Esophagus squamous epithelium (tissue), 5 donors: ENCODE data around the gene XRCC2. TPM values are rescaled to one million over a fixed set of nuclear protein-coding genes. Genes with fewer than 3 reads are reported as not detected.

Experiments used
- DNase-seq: peaks from one replicate; lab custom pipeline; 2025; lab: John Stamatoyannopoulos, UW
- H3K27ac ChIP-seq, 4 donors: fragments of 200-600 bp; sonication (generic); one replicate each; pipeline ENCODE4 v1.5.1; 2016 to 2019; ENCODE audit warnings: mild to moderate bottlenecking in 1 of 4
- H3K27me3 ChIP-seq, 4 donors: fragments of 200-600 bp; sonication (generic); 1 replicate in 3 of 4; 2 replicates in 1 of 4; pipeline versions ENCODE4 v1.5.1 to v1.6.0; 2017 to 2021; ENCODE audit warnings: antibody characterized with exemption in 1 of 4
- H3K36me3 ChIP-seq, 3 donors: fragments of 200-600 bp; sonication (generic); one replicate each; pipeline ENCODE4 v1.5.1; 2016 to 2019
- H3K4me1 ChIP-seq, 3 donors: fragments of 200-600 bp; sonication (generic); one replicate each; pipeline ENCODE4 v1.5.1; 2017 to 2019
- H3K4me3 ChIP-seq, 4 donors: fragments of 200-600 bp; sonication (generic); 1 replicate in 3 of 4; 2 replicates in 1 of 4; pipeline ENCODE4 v1.5.1; 2016 to 2019; ENCODE audit warnings: mild to moderate bottlenecking in 2 of 4, moderate library complexity in 1 of 4
- H3K9me3 ChIP-seq, 3 donors: fragments of 200-600 bp; sonication (generic); one replicate each; pipeline ENCODE4 v1.5.1; 2016 to 2019
- POLR2A ChIP-seq, 4 donors: fragments of 450-650 bp; IDR thresholded peaks; one replicate each; pipeline ENCODE4 v1.6.1; 2017; ENCODE audit warnings: antibody characterized with exemption in 4 of 4, mild to moderate bottlenecking in 4 of 4, moderate library complexity in 3 of 4
- WGBS, 2 donors: methylation state at CpG; one replicate each; pipeline ENCODE4 v1.1.5; 2018; 5-methylcytosine and 5-hydroxymethylcytosine counted together
- intact Hi-C: fragments of 100-400 bp; cut with DNase I; formaldehyde crosslinking; loops from one replicate; pipeline ENCODE4 v1.15.0; 2022
- total RNA-seq, 4 donors: library from RNA; depleted of rRNA; stranded (reverse); fragments of >200 nt; gene quantifications; one replicate each; pipeline ENCODE4 v1.1.0, GENCODE V29; 2016
- TF ChIP-seq, protein P1 (sequence below), 6 experiments: fragments of 450-650 bp in 4 of 6; fragments of 200-600 bp in 2 of 6; sonication (generic) in 2 of 6; IDR thresholded peaks; one replicate each; pipeline ENCODE4 v1.5.1; 2016 to 2019; ENCODE audit warnings: antibody characterized with exemption in 6 of 6, mild to moderate bottlenecking in 4 of 6, moderate library complexity in 4 of 6
- donor health status: DM: yes; HTN: yes; CAD: no.

Gene XRCC2
- total RNA-seq, 4 donors from 2014 or later: 1.5 to 5.5 (median 1.9) TPM

DNA sequence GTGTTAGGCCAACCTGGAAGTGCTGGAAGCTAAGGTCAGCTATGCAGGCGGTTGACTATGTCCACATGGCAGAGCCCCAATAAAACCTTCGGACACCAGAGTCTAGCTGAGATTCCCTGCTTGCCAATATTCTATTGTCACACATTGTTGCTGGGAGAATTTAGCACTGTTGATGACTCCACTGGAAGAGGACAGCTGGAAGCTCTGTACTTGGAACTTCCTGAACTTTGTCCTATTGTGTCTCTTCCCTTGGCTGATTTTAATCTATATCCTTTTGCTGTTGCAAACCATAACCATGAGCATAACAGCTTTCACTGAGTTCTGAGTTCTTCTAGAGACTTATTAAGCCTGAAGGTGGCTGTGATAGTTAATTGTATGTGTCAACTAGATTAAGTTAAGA lies 12.0 kb downstream of the XRCC2 start:
- DNase-seq: no peak
- H3K36me3 ChIP-seq: no peaks in the 10 kb centered on the region
- intact Hi-C loops: no loop called here
- H3K4me1 ChIP-seq: no peaks in the 10 kb centered on the region
- no peaks in the 10 kb centered on the region for H3K27me3 ChIP-seq
- H3K27ac ChIP-seq: no peak overlapping the region
- H3K4me3 ChIP-seq: no peak overlapping the region
- H3K9me3 ChIP-seq: no peaks in the 10 kb centered on the region
- 89% methylated on average over 2 of the region's 2 CpGs; no CpG with 5 or more reads in 1 of the 2 donors for WGBS, 2 donors
- no peak for TF ChIP-seq POLR2A (IDR thresholded peaks at IDR 0.05)
- TF ChIP-seq, protein P1, sequence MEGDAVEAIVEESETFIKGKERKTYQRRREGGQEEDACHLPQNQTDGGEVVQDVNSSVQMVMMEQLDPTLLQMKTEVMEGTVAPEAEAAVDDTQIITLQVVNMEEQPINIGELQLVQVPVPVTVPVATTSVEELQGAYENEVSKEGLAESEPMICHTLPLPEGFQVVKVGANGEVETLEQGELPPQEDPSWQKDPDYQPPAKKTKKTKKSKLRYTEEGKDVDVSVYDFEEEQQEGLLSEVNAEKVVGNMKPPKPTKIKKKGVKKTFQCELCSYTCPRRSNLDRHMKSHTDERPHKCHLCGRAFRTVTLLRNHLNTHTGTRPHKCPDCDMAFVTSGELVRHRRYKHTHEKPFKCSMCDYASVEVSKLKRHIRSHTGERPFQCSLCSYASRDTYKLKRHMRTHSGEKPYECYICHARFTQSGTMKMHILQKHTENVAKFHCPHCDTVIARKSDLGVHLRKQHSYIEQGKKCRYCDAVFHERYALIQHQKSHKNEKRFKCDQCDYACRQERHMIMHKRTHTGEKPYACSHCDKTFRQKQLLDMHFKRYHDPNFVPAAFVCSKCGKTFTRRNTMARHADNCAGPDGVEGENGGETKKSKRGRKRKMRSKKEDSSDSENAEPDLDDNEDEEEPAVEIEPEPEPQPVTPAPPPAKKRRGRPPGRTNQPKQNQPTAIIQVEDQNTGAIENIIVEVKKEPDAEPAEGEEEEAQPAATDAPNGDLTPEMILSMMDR (IDR thresholded peaks at IDR 0.05): no peak

DNA sequence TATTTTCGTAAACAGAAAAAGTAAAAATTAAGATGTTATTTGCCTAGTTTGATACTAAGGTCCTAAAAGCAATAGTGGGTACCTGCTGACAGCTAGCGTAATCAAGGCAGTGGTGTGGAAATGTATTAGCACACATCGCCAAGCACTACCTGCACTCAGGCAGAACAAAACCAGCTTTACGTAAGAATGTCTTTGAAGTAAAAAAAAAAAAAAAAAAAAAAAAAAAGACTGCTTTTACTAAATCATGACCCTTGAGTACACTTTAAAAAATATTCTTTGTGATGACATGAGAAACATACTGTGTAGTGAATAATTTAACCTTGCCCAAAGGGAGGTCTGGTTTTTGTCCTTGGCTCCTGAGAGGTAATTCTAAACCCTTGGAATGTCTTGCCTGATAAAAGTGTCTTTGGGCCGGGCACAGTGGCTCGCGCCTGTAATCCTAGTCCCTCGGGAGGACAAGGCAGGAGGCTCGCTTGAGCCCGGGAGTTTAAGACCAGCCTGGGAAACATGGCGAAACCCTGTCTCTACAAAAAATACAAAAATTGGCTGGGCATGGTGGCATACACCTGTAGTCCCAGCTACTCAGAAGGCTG lies 12.7 kb downstream of the XRCC2 start:
- Histone ChIP-seq H3K27me3 (no peaks in the 10 kb centered on the region), H3K36me3 (no peaks in the 10 kb centered on the region), H3K9me3 (no peaks in the 10 kb centered on the region), H3K4me3 (no peak overlapping the region), H3K27ac (no peak overlapping the region), H3K4me1 (no peaks in the 10 kb centered on the region)
- no peak for DNase-seq
- TF ChIP-seq, protein P1 (IDR thresholded peaks at IDR 0.05): no peak
- TF ChIP-seq POLR2A (IDR thresholded peaks at IDR 0.05): no peak
- 91 to 95% methylated on average over 5 to 9 of the region's 11 CpGs for WGBS, 2 donors
- intact Hi-C loops: no loop called here

DNA sequence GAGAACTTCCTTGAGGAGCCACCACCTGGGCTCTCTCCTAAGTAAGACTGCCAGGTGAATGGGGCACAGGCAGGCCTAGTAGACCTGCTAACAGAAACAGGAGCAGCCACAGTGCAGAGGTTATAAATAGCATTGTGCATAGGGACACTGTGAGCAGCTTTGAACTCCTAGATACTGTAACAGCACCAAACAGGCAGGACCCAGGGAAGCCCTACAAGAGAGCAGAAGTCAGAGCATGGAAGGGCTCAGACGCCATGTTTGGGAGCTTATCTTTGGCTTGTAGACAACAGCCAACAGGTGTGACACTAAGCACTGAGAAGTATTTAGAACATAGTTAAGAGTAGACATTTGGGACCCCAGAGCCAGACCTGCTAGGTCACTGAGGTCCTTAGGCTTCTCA lies 14.5 kb downstream of the XRCC2 start:
- Histone ChIP-seq H3K36me3 (no peaks in the 10 kb centered on the region), H3K27me3 (no peaks in the 10 kb centered on the region), H3K4me3 (no peak overlapping the region), H3K27ac (no peak overlapping the region), H3K4me1 (no peaks in the 10 kb centered on the region), H3K9me3 (no peaks in the 10 kb centered on the region)
- no peak for DNase-seq
- TF ChIP-seq, protein P1 (IDR thresholded peaks at IDR 0.05): no peak
- TF ChIP-seq POLR2A (IDR thresholded peaks at IDR 0.05): no peak
- intact Hi-C loops: no loop called here
- 92 to 100% methylated on average over 1 of the region's 1 CpG for WGBS, 2 donors

DNA sequence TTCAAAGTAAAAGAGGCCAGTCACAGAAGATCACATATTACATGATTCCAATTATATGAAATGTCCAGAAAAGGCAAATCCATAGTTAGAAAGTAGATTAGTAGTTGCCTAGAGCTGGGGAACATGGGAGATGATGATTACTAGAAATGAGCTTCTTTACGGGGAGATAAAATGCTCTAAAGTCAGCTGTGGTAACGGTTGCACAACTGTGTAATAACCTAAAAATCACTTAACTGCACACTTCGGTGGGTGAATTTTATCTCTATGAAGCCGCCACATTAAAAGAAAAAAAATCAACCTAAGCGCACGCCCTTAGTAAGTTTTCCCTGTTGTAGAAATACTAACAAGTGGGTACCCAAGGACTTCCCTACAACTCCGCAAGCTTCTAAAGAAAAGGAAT lies 15.9 kb downstream of the XRCC2 start:
- no peaks in the 10 kb centered on the region for H3K9me3 ChIP-seq

DNA sequence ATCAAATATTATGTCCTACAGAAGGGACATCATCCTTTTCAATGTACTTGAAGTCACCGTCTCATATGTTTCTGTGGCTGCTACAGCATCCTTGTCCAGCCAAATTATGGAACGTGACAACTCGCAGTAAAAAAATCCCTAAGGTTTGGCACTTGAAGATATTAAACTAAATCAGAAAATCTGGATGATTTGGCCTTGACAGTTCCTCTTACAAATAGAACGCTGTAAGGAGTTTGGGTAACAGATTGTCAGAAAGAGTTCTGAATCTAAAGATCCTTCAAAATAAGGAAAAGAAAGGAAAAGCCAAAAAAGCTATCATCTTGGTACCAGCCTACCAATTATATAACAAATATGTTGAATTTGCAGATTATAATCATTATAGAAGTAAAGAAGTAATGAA lies 21.0 kb downstream of the XRCC2 start:
- no peaks in the 10 kb centered on the region for H3K9me3 ChIP-seq
- 88 to 95% methylated on average over 4 of the region's 4 CpGs for WGBS, 2 donors
- TF ChIP-seq POLR2A (IDR thresholded peaks at IDR 0.05): no peak
- TF ChIP-seq, protein P1 (IDR thresholded peaks at IDR 0.05): no peak
- intact Hi-C loops: no loop called here
- no peaks in the 10 kb centered on the region for H3K27me3 ChIP-seq
- no peaks in the 10 kb centered on the region for H3K36me3 ChIP-seq
- no peak for DNase-seq
- H3K27ac ChIP-seq: no peak overlapping the region
- no peaks in the 10 kb centered on the region for H3K4me1 ChIP-seq
- no peak overlapping the region for H3K4me3 ChIP-seq

More for the DNA sequence above, 15.9 kb downstream of the XRCC2 start:
- H3K4me3 ChIP-seq: no peak overlapping the region
- H3K27ac ChIP-seq: no peak overlapping the region
- H3K27me3 ChIP-seq: no peaks in the 10 kb centered on the region
- H3K4me1 ChIP-seq: no peaks in the 10 kb centered on the region
- 91 to 94% methylated on average over 7 of the region's 7 CpGs for WGBS, 2 donors
- no peak for DNase-seq
- TF ChIP-seq POLR2A (IDR thresholded peaks at IDR 0.05): no peak
- intact Hi-C loops: no loop called here
- no peaks in the 10 kb centered on the region for H3K36me3 ChIP-seq

DNA sequence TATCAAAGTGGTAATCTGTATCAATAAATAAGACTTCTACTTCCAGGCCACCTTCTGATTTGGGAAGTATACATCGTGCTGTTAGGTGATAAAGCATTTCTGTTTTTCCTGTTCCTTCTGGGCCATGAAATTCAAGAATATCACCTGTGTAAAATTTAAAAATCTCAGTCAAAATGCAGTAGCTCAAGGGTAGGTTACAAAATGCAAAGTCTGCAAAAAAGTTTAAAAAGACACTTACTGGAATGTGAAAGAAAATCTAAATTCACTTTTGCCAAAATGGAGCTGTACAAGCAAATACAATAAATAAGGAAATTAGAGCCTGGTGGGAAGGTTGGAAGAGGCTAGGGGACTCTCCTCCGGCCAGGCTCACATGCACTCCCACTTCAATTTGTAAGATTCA lies 26.7 kb downstream of the XRCC2 start:
- TF ChIP-seq, protein P1 (IDR thresholded peaks at IDR 0.05): no peak
- no peak for TF ChIP-seq POLR2A (IDR thresholded peaks at IDR 0.05)
- H3K4me3 ChIP-seq: no peak overlapping the region
- no peak overlapping the region for H3K27ac ChIP-seq
- intact Hi-C loops: no loop called here
- H3K27me3 ChIP-seq: no peaks in the 10 kb centered on the region
- WGBS, 2 donors: 97 to 98% methylated on average over 2 of the region's 2 CpGs
- no peak for DNase-seq
- no peaks in the 10 kb centered on the region for H3K4me1 ChIP-seq
- no peaks in the 10 kb centered on the region for H3K9me3 ChIP-seq
- no peaks in the 10 kb centered on the region for H3K36me3 ChIP-seq
